Measurements from ENCODE around the gene CACNA1C. TPM values are rescaled to one million over a fixed set of nuclear protein-coding genes. Genes with fewer than 3 reads are reported as not detected.

CACNA1C gene
- total and polyA plus RNA-seq, 2 of the 4 experiments (the other 2 are of a cell fraction) = 1.6 to 2.6 TPM

DNA sequence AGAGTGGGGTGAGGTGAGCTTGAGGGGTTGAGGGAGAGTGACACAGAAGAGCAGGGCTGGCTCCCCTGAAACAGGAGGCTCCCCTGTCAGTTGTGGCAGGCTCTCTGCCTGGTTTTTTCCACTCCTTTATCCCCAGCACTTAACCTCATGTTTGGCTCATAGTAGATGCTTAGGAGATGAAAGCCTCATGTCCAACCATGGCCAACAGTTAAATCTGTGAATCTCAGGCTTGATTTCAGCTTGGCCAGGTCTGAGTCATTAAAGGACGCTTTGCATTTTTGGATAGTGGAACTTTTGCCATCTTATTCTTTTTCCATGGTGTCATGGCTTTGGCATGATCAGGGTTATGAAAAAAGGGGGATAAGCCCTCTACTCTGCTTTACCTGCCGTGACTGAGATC lies 117.2 kb downstream of the CACNA1C start:
- no TSS peak for BruUV-seq (replicated peaks)
- H3K27ac ChIP-seq (ENCODE audit: insufficient read depth, low read length) = no peak overlapping the region

More for the DNA sequence above, 117.2 kb downstream of the CACNA1C start:
- Histone ChIP-seq H2AFZ (replicated peaks; ENCODE audit: low read length, poor library complexity) (no peak overlapping the region), H4K8ac (ENCODE audit: low read depth in 2 of 2, low read length in 2 of 2) (no peak overlapping the region), H2BK15ac (ENCODE audit: low read depth, low read length) (no peak overlapping the region), H4K91ac (ENCODE audit: insufficient read depth, low read depth, low read length) (no peak overlapping the region), H2AK9ac (replicated peaks; ENCODE audit: low read depth, low read length, poor library complexity) (no peak overlapping the region), H3K4me1 (ENCODE audit: control insufficient read depth, insufficient read depth, low read length) (peaks cover 5% of the 10 kb centered on the region), H3K9ac (ENCODE audit: low read depth, low read length) (no peak overlapping the region), H3K36me3 (ENCODE audit: control insufficient read depth, insufficient read depth, low read length) (no peaks in the 10 kb centered on the region), H2BK120ac (ENCODE audit: low read depth, low read length) (no peak overlapping the region), H3K9me3 (ENCODE audit: control insufficient read depth, insufficient read depth, low read length) (peaks cover 3% of the 10 kb centered on the region; the same call in 1 of the 2 replicates), H3K4me3 (ENCODE audit: insufficient read depth, low read depth, low read length) (no peak overlapping the region), H2AK5ac (ENCODE audit: low read depth, low read length) (no peak overlapping the region), H4K5ac (ENCODE audit: low read depth, low read length) (no peak overlapping the region), H3K56ac (ENCODE audit: extremely low read depth, insufficient read depth, low read length) (no peak overlapping the region), H3K79me1 (ENCODE audit: low read depth in 1 of 2, low read length in 2 of 2) (no peaks in the 10 kb centered on the region; a peak in 1 of 4 replicates), H3K4me2 (ENCODE audit: low read depth, low read length) (no peak overlapping the region), H3K23ac (ENCODE audit: low read depth, low read length) (no peak overlapping the region), H3K4ac (ENCODE audit: low read depth, low read length) (no peak overlapping the region), H2BK20ac (ENCODE audit: low read depth, low read length) (no peak overlapping the region), H2BK5ac (ENCODE audit: low read depth, low read length, poor library complexity, severe bottlenecking) (no peak overlapping the region), H3K18ac (ENCODE audit: low read depth, low read length) (no peak overlapping the region), H4K20me1 (ENCODE audit: insufficient read depth, low read length) (no peaks in the 10 kb centered on the region), H3K14ac (replicated peaks; ENCODE audit: low read depth, low read length) (no peak overlapping the region; the same call in 1 of the 2 replicates), H3K27me3 (ENCODE audit: control insufficient read depth, insufficient read depth, low read length) (no peaks in the 10 kb centered on the region), H3K9me1 (ENCODE audit: insufficient read depth, low read length) (peaks cover 13% of the 10 kb centered on the region)
- POLR2A ChIA-PET (ENCODE audit: unreplicated experiment) = no interaction called here
- TF ChIP-seq SMC3 (IDR thresholded peaks at IDR 0.05; ENCODE audit: low read depth, low read length) = no peak
- TF ChIP-seq CTCF (conservative IDR thresholded peaks at IDR 0.05; ENCODE audit: low read depth, low read length) = no peak
- no peak for TF ChIP-seq BHLHE40 (IDR thresholded peaks at IDR 0.05; ENCODE audit: low read depth, low read length)
- no peak for TF ChIP-seq RAD21 (IDR thresholded peaks at IDR 0.05; ENCODE audit: low read length)
- TF ChIP-seq, protein P1, sequence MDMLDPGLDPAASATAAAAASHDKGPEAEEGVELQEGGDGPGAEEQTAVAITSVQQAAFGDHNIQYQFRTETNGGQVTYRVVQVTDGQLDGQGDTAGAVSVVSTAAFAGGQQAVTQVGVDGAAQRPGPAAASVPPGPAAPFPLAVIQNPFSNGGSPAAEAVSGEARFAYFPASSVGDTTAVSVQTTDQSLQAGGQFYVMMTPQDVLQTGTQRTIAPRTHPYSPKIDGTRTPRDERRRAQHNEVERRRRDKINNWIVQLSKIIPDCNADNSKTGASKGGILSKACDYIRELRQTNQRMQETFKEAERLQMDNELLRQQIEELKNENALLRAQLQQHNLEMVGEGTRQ (IDR thresholded peaks at IDR 0.05; ENCODE audit: low read depth, low read length) = no peak
- no peak for TF ChIP-seq CHD1 (IDR thresholded peaks at IDR 0.05; ENCODE audit: low read depth, low read length)
- TF ChIP-seq MXI1 (IDR thresholded peaks at IDR 0.05; ENCODE audit: borderline replicate concordance, low read depth, low read length) = no peak
- TF ChIP-seq, protein P2, sequence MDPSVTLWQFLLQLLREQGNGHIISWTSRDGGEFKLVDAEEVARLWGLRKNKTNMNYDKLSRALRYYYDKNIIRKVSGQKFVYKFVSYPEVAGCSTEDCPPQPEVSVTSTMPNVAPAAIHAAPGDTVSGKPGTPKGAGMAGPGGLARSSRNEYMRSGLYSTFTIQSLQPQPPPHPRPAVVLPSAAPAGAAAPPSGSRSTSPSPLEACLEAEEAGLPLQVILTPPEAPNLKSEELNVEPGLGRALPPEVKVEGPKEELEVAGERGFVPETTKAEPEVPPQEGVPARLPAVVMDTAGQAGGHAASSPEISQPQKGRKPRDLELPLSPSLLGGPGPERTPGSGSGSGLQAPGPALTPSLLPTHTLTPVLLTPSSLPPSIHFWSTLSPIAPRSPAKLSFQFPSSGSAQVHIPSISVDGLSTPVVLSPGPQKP (IDR thresholded peaks at IDR 0.05; ENCODE audit: borderline replicate concordance, low read depth, low read length) = no peak
- TF ChIP-seq RCOR1 (IDR thresholded peaks at IDR 0.05; ENCODE audit: insufficient replicate concordance, low read length) = no peak
- TF ChIP-seq POLR2A (IDR thresholded peaks at IDR 0.05; ENCODE audit: low read depth, low read length) = no peak
- no peak for TF ChIP-seq NFE2L2 (IDR thresholded peaks at IDR 0.05; ENCODE audit: low read depth, low read length)
- TF ChIP-seq MAFK (IDR thresholded peaks at IDR 0.05; ENCODE audit: low read depth, low read length) = no peak
- no peak for TF ChIP-seq FOS (IDR thresholded peaks at IDR 0.05; ENCODE audit: low read depth, low read length)
- WGBS, 2 experiments (ENCODE audit: extremely low coverage in 2 of 2, insufficient read length in 1 of 2) = no CpG with 5 or more reads among the region's 2 CpGs
- peak; percentile 35; the same call in 1 of the 2 replicates for ATAC-seq (ENCODE audit: low read depth)
- in situ Hi-C loops (cut with MboI; ENCODE audit: low sequenced_read_pairs) = no loop called here
- CTCF ChIA-PET = no interaction called here
- dilution Hi-C loops (cut with HindIII; ENCODE audit: low sequenced_read_pairs, unreplicated experiment) = no loop called here
- intact Hi-C loops (cut with micrococcal nuclease) = no loop called here
- DNase-seq = no peak

All from IMR-90 (cell line).